Smooth muscle cell of the umbilical artery (primary cell): Measurements from ENCODE around the gene DYRK3. TPM values are rescaled to one million over a fixed set of nuclear protein-coding genes. Genes with fewer than 3 reads are reported as not detected.

Experiments
- total RNA-seq: library from RNA; depleted of rRNA; stranded (reverse); fragments of >200 nt; gene quantifications from 2 replicates; pipeline ENCODE4 v1.2.3, GENCODE V29; 2014

DYRK3 gene
- 27.6 and 34.5 TPM in 2 replicates for total RNA-seq

DNA sequence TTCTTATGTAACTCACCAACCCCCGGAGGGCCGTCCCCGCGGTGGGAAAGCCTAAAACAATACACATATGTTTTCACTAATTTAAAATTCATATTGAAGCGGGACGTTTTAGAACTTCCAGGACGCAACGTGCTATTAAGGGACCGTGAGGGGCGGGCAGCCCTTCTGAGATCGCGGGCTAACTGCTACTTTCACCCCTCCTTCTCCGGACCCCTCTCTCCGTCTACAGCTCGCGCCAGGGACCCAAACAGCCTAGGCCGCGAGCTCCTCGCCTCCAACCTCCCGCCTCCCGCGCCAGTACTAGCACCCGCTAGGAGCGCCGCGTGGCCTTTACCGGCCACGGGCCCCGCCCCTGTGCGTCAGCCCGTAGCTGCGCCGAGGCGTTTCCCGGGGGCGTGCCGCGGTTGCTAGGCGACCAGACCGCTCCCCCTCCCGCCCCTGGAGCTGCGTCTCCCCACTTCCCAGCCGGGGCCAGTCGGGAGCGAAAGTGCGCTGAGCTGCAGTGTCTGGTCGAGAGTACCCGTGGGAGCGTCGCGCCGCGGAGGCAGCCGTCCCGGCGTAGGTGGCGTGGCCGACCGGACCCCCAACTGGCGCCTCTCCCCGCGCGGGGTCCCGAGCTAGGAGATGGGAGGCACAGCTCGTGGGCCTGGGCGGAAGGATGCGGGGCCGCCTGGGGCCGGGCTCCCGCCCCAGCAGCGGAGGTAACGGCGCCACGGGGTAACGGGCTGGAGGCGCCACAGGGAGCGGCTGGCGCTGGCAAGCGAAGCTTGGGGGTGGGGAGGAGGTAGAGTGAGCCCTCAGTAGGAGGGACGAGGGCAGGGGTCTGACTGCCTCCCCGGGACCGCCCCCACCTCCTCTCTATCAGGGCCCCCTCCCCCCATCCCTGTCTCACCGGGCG, at the start of gene DYRK3:
TSS of gene DYRK3 (plus strand) at position 457 of the 898 bp plus-strand sequence. CDS start at position 625, 168 bp downstream.

DNA sequence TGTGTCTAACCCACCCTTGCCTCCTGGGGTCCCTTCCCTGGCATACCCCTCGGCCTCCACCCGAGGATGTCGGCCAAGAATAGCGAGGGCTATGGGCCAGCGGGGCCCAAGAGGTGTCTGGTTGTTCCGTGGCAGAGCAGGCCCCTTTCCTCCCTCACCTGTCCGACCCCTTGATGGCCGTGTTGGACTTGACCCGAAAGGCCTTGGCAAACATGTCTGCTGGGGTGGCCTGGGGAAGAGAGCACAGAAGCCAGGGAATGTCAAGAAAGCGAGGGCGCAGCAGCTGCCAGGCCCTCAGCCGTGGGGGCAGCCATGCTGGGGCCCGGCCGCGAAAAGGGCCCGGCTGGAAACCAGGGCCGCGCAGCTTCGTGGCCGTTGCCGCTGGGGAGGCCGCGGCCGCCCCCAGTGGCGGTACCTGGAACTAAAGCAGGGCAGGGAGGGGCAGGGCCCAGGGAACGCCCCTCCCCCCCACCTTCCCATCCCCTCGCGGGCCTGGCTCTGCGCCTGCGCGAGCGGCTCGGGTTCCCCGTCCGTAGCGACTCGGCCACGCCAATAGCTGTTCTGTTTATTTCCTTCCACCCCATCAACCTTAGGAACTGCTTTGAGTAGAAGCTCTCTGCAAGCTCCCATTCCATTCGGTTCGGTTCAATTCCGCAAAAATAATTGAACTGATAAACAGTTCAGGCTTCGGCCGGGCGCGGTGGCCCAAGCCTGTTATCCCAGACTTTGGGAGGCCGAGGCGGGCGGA, 23.0 kb upstream of the DYRK3 start, which contains the start of gene EIF2D:
TSS of gene EIF2D (minus strand) at position 337 of the 748 bp plus-strand sequence. CDS start at position 214, 123 bp downstream.

DNA sequence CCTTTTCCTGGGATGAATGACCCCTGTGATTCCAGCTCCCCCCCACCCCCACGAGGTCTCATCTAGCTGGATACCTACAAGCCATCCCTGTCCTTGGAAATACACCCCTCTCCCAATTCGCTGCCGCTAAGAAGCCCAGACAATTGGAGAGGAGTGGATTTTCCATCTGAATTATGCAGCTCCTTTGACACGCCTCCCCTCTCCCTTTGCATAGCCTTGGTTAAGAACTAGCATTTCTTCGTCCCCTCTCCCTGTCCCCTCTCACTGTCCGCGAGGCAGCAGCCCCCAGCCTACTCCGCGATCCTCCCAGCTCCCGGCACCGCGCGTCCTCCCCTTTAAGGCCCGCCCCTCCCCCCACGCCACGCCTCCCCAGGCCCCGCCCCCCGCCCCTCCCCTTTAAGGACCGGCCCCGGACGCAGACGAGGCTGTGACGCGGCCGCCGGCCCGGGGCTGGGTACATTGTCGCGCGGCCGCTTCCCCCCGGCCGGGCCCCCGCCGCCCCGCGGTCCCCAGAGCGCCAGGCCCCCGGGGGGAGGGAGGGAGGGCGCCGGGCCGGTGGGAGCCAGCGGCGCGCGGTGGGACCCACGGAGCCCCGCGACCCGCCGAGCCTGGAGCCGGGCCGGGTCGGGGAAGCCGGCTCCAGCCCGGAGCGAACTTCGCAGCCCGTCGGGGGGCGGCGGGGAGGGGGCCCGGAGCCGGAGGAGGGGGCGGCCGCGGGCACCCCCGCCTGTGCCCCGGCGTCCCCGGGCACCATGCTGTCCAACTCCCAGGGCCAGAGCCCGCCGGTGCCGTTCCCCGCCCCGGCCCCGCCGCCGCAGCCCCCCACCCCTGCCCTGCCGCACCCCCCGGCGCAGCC, 49.4 kb downstream of the DYRK3 start, which contains the start of gene MAPKAPK2:
TSS of gene MAPKAPK2 (plus strand) at position 428 of the 856 bp plus-strand sequence. CDS start at position 753, 325 bp downstream.

Other genes starting within 250 kb of the DYRK3 start
- 21.7 and 30.7 TPM in 2 replicates for gene IKBKE, start 165.1 kb upstream of the DYRK3 start, total RNA-seq
- 1.2 and 2.4 TPM in 2 replicates for gene RASSF5, start 128.0 kb upstream of the DYRK3 start, total RNA-seq
- gene EIF2D, start 23.1 kb upstream of the DYRK3 start, total RNA-seq: 47.4 and 53.2 TPM in 2 replicates
- gene MAPKAPK2, start 49.4 kb downstream of the DYRK3 start, total RNA-seq: 32.1 and 52.4 TPM in 2 replicates
- not detected in 2 replicates for gene IL19, start 135.2 kb downstream of the DYRK3 start, total RNA-seq
- not detected in 2 replicates for gene IL10, start 137.0 kb downstream of the DYRK3 start, total RNA-seq
- gene IL20, start 230.1 kb downstream of the DYRK3 start, total RNA-seq: not detected in 2 replicates